Tibial nerve (tissue), 4 donors: Measurements from ENCODE around the gene AHRR.

Source experiments
- CTCF ChIP-seq, 5 experiments: fragments of 200-600 bp in 3 of 5; fragments of 450-650 bp in 2 of 5; sonication (generic) in 3 of 5; IDR thresholded peaks; one replicate each; pipeline ENCODE4 v1.5.1; 2016 to 2019; ENCODE audit warnings: antibody characterized with exemption in 5 of 5, mild to moderate bottlenecking in 3 of 5, moderate library complexity in 2 of 5
- EP300 ChIP-seq, 2 donors: sonication (generic); formaldehyde crosslinking; IDR thresholded peaks; one replicate each; pipeline ENCODE4 v1.6.1; 2017; ENCODE audit warnings: antibody characterized with exemption in 2 of 2, mild to moderate bottlenecking in 1 of 2
- POLR2A ChIP-seq, 2 donors: fragments of 450-650 bp; IDR thresholded peaks; one replicate each; pipeline ENCODE4 v1.6.1; 2017; ENCODE audit warnings: antibody characterized with exemption in 2 of 2, mild to moderate bottlenecking in 2 of 2, moderate library complexity in 2 of 2

- TF ChIP-seq CTCF (IDR thresholded peaks at IDR 0.05) (no peak), POLR2A (IDR thresholded peaks at IDR 0.05) (no peak), EP300 (IDR thresholded peaks at IDR 0.05) (no peak)
Measured at GRCh38 chr5:482506-482905, 161.0 kb downstream of the AHRR start.
